Cardiac fibroblast (primary cell): ENCODE measurements around the gene PSMD8.
"Not testable (repeated sequence)": the region's sequence is repeated elsewhere in the genome, so short reads cannot be mapped to it uniquely, and the experiment has no call there.

Experiments
- DNase-seq, 2 donors: peaks; one replicate each; pipeline versions ENCODE4 v3.0.0 to v3.0.0-alpha.2; 2010; ENCODE audit warnings: low read depth in 2 of 2
- H3K4me3 ChIP-seq, 2 donors: replicated peaks in 1 of 2; 1 replicate in 1 of 2; 2 replicates in 1 of 2; pipeline ENCODE4 v1.5.1; 2011; ENCODE audit warnings: low read depth in 2 of 2, low read length in 2 of 2, mild to moderate bottlenecking in 2 of 2, moderate library complexity in 1 of 2
- CTCF ChIP-seq: IDR thresholded peaks from one replicate; pipeline ENCODE4 v1.5.1; 2011; ENCODE audit warnings: low read depth, mild to moderate bottlenecking, low read length, inconsistent platforms

The PSMD8 gene

DNA sequence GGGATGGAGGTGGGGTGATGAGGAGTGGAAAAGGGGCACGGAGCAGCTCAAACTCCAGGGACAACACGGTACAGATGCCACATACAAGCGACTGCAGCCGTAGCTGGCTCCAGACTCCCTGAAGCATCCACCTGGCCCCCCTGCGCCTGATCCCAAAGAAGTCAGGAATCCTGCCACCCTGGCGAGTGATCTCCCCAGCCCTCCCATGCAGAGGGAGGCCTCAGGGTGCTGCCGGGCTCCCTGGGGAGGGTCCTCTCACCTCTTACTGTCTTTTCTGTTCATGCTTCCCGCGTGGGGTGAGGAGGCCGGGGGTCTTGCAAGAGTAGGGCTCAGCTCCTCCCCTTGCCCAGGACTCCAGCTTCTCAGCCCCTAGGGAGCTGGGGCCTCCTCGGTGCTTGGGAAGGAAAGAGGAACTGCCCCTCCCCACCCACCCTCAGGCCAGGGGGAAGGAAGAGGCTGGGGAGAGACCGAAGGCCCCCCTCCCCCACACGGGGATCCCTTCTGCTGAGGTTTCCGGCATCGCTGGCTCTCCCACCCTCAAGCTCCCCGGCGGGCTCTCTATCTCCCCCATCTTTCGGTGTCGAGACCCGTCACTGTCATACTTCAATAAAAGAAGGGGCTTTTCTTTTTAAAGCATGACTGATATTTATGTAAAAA, 51.6 kb downstream of the PSMD8 start, which contains the start of gene RASGRP4:
RASGRP4 (minus strand) TSS at position 410 of the 657 bp plus-strand sequence; CDS start at position 282, 128 bp downstream.
- H3K4me3 ChIP-seq, result no peak within 1 kb of the TSS
- no peak for TF ChIP-seq CTCF
- no peak for DNase-seq

DNA sequence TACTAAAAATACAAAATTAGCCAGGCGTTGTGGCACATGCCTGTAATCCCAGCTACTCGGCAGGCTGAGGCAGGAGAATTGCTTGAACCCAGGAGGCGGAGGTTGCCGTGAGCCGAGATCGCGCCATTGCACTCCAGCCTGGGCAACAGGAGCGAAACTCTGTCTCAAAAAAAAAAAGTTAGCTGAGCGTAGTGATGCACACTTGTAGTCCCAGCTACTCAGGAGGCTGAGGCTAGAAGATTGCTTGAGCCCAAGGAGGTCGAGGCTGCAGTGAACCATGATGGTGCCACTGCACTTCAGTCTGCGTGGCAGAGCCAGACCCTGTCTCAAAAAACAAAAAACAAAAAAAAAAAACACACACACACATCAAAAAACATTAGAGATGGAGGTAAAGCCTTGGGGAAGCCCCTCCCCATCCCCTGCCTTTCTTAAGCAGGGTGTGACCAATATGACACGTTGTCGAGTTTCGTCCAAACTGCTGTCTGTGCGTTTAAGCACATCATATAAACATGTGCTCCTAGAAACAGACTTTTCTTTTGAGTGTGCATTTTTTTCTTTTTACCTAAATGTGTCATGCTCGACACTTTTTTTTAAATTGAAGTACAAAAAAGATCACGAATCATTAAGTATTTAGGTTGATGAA, 52.8 kb downstream of the PSMD8 start:
- not testable (repeated sequence) for DNase-seq

GRCh38 chr19:38429055-38429810, 54.9 kb downstream of the PSMD8 start:
- no peak overlapping the region for H3K4me3 ChIP-seq
- TF ChIP-seq CTCF, result no peak
- DNase-seq, result no peak

More for the DNA sequence above, 52.8 kb downstream of the PSMD8 start:
- H3K4me3 ChIP-seq, result not testable (repeated sequence)

GRCh38 chr19:38429811-38430156, 55.4 kb downstream of the PSMD8 start:
- no peak overlapping the region for H3K4me3 ChIP-seq
- DNase-seq, result no peak
- no peak for TF ChIP-seq CTCF

GRCh38 chr19:38430931-38431330, 56.6 kb downstream of the PSMD8 start:
- no peak for DNase-seq
- H3K4me3 ChIP-seq, result no peak overlapping the region
- no peak for TF ChIP-seq CTCF

- no peak for TF ChIP-seq CTCF
- DNase-seq, result peak in 1 of 2 donors; percentile 26
Measured at GRCh38 chr19:38433268-38433733, 58.9 kb downstream of the PSMD8 start, which contains the start of gene RYR1. TSS of gene RYR1 (plus strand) at chr19:38433691. CDS start at chr19:38433830, 139 bp downstream.

More at GRCh38 chr19:38433268-38433733, 58.9 kb downstream of the PSMD8 start, which contains the start of gene RYR1:
- no peak within 1 kb of the TSS for H3K4me3 ChIP-seq
